Left ventricle myocardium superior (tissue), 1 donor: Measurements from ENCODE around the gene SLC22A15. TPM values are rescaled to one million over a fixed set of nuclear protein-coding genes. Genes with fewer than 3 reads are reported as not detected.
"Not testable (repeated sequence)": the region's sequence is repeated elsewhere in the genome, so short reads cannot be mapped to it uniquely, and the experiment has no call there.

Source experiments
- ATAC-seq: fragments of 200-7000 bp; cut with Tn5 transposase; one replicate; pipeline ENCODE4 v1.9.1; 2020; ENCODE audit warnings: mild to moderate bottlenecking, moderate library complexity
- DNase-seq: peaks from one replicate; pipeline ENCODE4 v3.0.0-alpha.2; 2020
- intact Hi-C: fragments of 100-400 bp; cut with micrococcal nuclease; formaldehyde crosslinking; loops from one replicate; pipeline ENCODE4 v1.11.0; 2022
- total RNA-seq: library from RNA; stranded (reverse); fragmentation: NEBNext Ultra II Directional; extraction: Animal tissue kit (Norgen Biotek cat#: 25700); gene quantifications from one replicate; pipeline ENCODE4 v1.2.1, GENCODE V29; 2021
- donor health status: DM: no; HTN: yes; CAD: no; lungs with severe emphysema.

The SLC22A15 gene
- total RNA-seq, 1 donor from 2014 or later, result 11.5 TPM

GRCh38 chr1:115978292-115978941, 2.1 kb downstream of the SLC22A15 start:
- ATAC-seq, result no peak
- intact Hi-C loops, result no loop called here
- DNase-seq, result no peak

GRCh38 chr1:115980156-115980555, 3.8 kb downstream of the SLC22A15 start:
- intact Hi-C loops, result loop anchor here (2.0 kb wide), 1 partner anchor 173 kb away; no protein-coding TSS in a partner anchor

GRCh38 chr1:115980998-115981993, 5.0 kb downstream of the SLC22A15 start:
- peak; percentile 27 for ATAC-seq
- intact Hi-C loops, result loop anchor here (2.0 kb wide), 1 partner anchor 174 kb away; no protein-coding TSS in a partner anchor
- no peak for DNase-seq

More at GRCh38 chr1:115980156-115980555, 3.8 kb downstream of the SLC22A15 start:
- ATAC-seq (no peak), DNase-seq (no peak)

GRCh38 chr1:115982400-115982799, 6.1 kb downstream of the SLC22A15 start:
- intact Hi-C loops, result no loop called here
- no peak for ATAC-seq
- no peak for DNase-seq

GRCh38 chr1:115983584-115983983, 7.3 kb downstream of the SLC22A15 start:
- DNase-seq (no peak), ATAC-seq (no peak)
- intact Hi-C loops, result no loop called here

GRCh38 chr1:115987623-115988022, 11.3 kb downstream of the SLC22A15 start:
- intact Hi-C loops, result no loop called here
- DNase-seq (no peak), ATAC-seq (no peak)

- intact Hi-C loops, result no loop called here
- ATAC-seq (no peak), DNase-seq (no peak)
Measured at GRCh38 chr1:115988953-115989352, 12.6 kb downstream of the SLC22A15 start.

GRCh38 chr1:115989699-115990098, 13.4 kb downstream of the SLC22A15 start:
- intact Hi-C loops, result no loop called here
- ATAC-seq, result no peak
- no peak for DNase-seq

- no peak for ATAC-seq
- intact Hi-C loops, result no loop called here
- DNase-seq, result no peak
Measured at GRCh38 chr1:115991909-115992308, 15.6 kb downstream of the SLC22A15 start.

GRCh38 chr1:115997921-115998320, 21.6 kb downstream of the SLC22A15 start:
- ATAC-seq, DNase-seq, intact Hi-C loops: not testable (repeated sequence)

GRCh38 chr1:116001739-116002487, 25.6 kb downstream of the SLC22A15 start:
- DNase-seq (no peak), ATAC-seq (peak; percentile 74)
- intact Hi-C loops, result no loop called here

- DNase-seq, result no peak
- peak; percentile 35 for ATAC-seq
- intact Hi-C loops, result no loop called here
Measured at GRCh38 chr1:116002781-116003420, 26.6 kb downstream of the SLC22A15 start.

GRCh38 chr1:116003823-116004222, 27.5 kb downstream of the SLC22A15 start:
- no peak for ATAC-seq
- DNase-seq, result no peak
- intact Hi-C loops, result no loop called here

- ATAC-seq (no peak), DNase-seq (no peak)
- intact Hi-C loops, result no loop called here
Measured at GRCh38 chr1:116006486-116006964, 30.2 kb downstream of the SLC22A15 start.

- intact Hi-C loops, result no loop called here
- DNase-seq, result peak; percentile 46
- peak; percentile 83 for ATAC-seq
Measured at GRCh38 chr1:116008656-116009390, 32.5 kb downstream of the SLC22A15 start.

GRCh38 chr1:116012716-116013115, 36.4 kb downstream of the SLC22A15 start:
- DNase-seq, result no peak
- intact Hi-C loops, result no loop called here
- ATAC-seq, result peak; percentile 16

- DNase-seq (no peak), ATAC-seq (peak; percentile 51)
- intact Hi-C loops, result no loop called here
Measured at GRCh38 chr1:116015679-116016078, 39.4 kb downstream of the SLC22A15 start.

- DNase-seq, result no peak
- peak; percentile 85 for ATAC-seq
- intact Hi-C loops, result no loop called here
Measured at GRCh38 chr1:116018007-116018406, 41.7 kb downstream of the SLC22A15 start.
